Epithelial cell of proximal tubule (primary cell): ENCODE measurements around the gene RDH11. TPM values are rescaled to one million over a fixed set of nuclear protein-coding genes. Genes with fewer than 3 reads are reported as not detected.
A peak's percentile ranks its signal among the peaks of the same experiment; 100 is the strongest.

Experiments used
- DNase-seq: peaks from one replicate; pipeline ENCODE4 v3.0.0-alpha.2; 2011; ENCODE audit warnings: low read depth
- H3K4me3 ChIP-seq: 2 replicates; pipeline ENCODE4 v1.5.1; 2011; ENCODE audit warnings: low read depth, mild to moderate bottlenecking, low read length
- total RNA-seq: library from RNA; depleted of rRNA; stranded (reverse); fragments of >200 nt; gene quantifications from 2 replicates; pipeline ENCODE4 v1.2.3, GENCODE V29; 2015
- TF ChIP-seq, protein P1 (sequence below): conservative IDR thresholded peaks from 2 replicates; pipeline ENCODE4 v1.5.1; 2012; ENCODE audit warnings: low read depth, mild to moderate bottlenecking, low read length

The RDH11 gene
- total RNA-seq, 1 donor from 2014 or later: 76.0 TPM

DNA sequence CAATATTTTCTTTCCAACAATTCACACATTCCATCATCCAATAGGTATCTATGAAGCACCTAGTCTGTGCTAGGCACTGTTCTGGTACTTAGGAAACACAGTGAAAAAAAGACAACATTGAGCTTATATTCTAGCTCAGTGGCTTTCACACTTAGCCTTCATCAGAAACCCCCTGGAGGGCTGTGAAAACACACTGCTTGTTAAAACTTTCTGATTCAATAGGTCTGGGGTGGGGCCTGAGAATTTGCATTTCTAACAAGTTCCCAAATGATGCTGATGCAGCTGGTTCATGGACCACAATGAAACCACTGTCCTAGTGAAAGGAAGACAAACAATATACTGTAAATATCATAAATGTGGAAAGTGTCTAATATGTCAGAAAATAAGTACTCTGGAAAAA lies 27.0 kb downstream of the RDH11 start:
- H3K4me3 ChIP-seq: no peak overlapping the region
- no peak for DNase-seq
- TF ChIP-seq, protein P1, sequence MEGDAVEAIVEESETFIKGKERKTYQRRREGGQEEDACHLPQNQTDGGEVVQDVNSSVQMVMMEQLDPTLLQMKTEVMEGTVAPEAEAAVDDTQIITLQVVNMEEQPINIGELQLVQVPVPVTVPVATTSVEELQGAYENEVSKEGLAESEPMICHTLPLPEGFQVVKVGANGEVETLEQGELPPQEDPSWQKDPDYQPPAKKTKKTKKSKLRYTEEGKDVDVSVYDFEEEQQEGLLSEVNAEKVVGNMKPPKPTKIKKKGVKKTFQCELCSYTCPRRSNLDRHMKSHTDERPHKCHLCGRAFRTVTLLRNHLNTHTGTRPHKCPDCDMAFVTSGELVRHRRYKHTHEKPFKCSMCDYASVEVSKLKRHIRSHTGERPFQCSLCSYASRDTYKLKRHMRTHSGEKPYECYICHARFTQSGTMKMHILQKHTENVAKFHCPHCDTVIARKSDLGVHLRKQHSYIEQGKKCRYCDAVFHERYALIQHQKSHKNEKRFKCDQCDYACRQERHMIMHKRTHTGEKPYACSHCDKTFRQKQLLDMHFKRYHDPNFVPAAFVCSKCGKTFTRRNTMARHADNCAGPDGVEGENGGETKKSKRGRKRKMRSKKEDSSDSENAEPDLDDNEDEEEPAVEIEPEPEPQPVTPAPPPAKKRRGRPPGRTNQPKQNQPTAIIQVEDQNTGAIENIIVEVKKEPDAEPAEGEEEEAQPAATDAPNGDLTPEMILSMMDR: no peak

DNA sequence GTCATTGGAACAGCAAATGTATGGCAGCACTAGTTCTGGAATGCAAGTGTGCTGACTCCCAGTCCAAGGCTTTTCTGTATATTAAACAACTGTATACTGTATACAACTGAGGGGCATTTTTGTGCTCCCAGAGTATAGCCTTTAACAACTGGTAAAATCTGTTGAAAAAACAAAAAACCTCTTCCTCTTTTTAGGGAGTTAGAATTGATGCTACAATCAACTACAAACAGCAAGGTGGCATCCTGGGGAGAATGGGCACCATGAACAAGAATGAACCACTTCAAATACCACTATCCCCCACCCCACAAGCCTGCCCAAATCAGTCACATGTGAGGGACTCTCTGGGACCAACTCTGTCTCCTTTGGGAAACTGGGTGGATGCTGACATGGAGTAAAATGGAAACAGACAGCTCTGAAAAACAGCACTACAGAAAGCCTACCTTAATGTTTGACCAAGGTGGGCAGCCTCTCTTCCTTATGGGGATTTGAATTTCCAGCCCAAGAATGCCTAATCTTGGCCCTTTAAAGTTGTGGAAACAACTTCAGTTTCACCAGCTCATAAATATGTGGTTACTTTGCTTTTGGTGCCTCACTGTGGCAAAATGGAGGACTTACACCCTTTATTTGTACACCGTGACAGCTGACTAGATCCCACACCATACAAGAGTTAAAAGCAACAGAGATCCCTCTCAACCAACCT lies 28.7 kb downstream of the RDH11 start:
- TF ChIP-seq, protein P1: peak; percentile 78
- no peak overlapping the region for H3K4me3 ChIP-seq
- DNase-seq: no peak

DNA sequence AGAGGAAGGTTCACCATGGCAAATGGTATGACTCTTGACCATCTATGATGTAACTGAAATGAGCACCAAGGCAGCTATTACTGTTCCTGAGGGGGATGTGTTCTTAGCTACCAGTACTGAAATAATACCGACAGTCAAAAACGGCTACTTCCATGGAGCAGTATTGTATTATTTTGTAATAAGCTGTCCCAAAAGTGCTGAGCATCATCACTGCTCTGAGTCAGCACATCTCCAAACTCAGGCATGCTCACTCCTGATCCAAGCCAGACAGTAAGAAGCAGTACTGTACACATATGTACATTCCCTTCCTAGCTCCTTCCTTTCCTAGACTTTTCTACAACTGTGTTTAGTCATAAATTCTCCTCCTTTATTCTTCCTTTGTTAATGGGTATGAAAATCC lies 29.7 kb downstream of the RDH11 start:
- no peak overlapping the region for H3K4me3 ChIP-seq
- TF ChIP-seq, protein P1: no peak
- DNase-seq: no peak

DNA sequence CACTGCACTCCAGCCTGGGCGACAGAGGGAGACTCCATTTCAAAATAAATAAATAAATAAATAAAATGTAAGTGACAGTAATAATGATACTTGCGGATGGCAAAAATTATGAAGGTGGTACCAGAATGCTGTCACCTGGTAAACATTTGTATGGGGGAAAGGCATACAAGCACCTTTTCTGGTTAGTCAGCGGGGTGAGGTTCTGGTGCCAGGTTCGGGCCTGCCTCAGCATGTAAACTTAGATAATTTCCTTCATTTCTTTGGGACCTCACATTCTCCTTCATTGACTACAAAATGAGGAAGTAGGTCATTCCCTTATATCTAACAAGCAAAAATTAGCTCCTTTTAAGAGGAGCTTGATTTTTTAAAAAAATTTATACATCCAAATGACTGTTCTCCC lies 31.9 kb downstream of the RDH11 start:
- no peak overlapping the region for H3K4me3 ChIP-seq
- DNase-seq: no peak
- TF ChIP-seq, protein P1: no peak

DNA sequence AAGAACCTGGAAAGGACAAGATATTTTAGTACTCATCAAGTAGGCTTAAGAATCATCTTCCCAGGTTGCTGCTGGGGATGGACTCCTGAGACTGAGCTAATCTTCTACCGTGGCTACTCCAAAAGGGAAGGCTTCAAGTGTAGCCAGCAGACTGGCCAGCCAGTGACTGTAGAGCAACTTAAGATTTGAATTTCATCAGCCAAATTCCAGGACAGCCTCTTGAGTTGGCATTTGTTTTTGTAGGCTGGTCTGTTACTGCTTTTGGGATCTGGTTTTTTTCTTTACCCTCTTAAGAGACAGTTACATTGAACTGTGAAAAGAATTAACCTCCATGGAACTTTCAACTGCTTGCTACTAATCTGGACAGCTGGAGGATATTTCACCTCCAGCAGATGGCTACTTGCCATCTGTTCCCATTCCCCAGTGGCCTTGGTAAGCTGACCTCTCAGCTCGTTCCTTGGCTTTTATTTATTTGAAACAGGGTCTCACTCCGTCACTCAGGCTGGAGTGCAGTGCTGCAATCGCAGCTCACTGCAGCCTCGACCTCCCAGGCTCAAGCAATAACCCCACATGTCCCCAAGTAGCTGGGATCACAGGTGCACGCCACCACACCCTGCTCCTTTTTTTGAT lies 41.8 kb downstream of the RDH11 start:
- H3K4me3 ChIP-seq: no peak overlapping the region
- TF ChIP-seq, protein P1: no peak
- no peak for DNase-seq

DNA sequence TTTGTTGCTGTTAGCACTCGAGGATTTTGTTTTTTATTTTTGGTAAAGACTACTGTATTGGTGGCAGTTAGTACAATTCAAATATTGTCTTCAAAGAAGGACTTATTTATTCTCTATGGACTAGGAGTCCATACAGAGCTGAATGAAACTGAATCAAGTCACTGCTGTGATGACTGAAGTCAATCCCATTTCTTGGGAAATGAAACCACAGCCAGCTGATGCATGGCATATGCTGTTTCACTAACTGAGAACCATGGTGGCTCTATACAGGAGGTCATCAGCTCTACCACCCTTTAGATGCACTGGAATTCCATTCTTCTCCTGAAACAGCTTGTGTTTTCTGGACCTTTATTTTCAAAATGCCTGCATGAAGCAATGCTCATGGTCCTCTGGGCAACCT lies 43.4 kb downstream of the RDH11 start:
- DNase-seq: no peak
- H3K4me3 ChIP-seq: no peak overlapping the region
- TF ChIP-seq, protein P1: no peak

DNA sequence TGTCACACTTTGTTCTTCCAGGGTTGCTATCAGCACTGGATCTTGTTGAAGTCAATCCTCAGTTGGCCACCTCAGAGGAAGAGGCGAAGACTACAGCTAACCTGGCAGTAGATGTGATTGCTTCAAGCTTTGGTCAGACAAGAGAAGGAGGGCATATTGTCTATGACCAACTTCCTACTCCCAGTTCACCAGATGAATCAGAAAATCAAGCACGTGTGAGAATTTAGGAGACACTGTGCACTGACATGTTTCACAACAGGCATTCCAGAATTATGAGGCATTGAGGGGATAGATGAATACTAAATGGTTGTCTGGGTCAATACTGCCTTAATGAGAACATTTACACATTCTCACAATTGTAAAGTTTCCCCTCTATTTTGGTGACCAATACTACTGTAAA lies 44.9 kb downstream of the RDH11 start:
- DNase-seq: peak; percentile 61
- TF ChIP-seq, protein P1: no peak
- no peak overlapping the region for H3K4me3 ChIP-seq
